HG03342 (cell line): ENCODE measurements around the gene CSNK1D.
A peak's percentile ranks its signal among the peaks of the same experiment; 100 is the strongest.
"Not testable (repeated sequence)": the region's sequence is repeated elsewhere in the genome, so short reads cannot be mapped to it uniquely, and the experiment has no call there.

ENCODE experiments used
- ATAC-seq: cut with Tn5 transposase; IDR thresholded peaks from one replicate; pipeline ENCODE4 v1.9.1; 2021; ENCODE audit warnings: mild to moderate bottlenecking, moderate library complexity; ENCODE audit not compliant: unreplicated experiment

Gene CSNK1D

GRCh38 chr17:82275326-82275725 is 1.8 kb upstream of the CSNK1D start:
- ATAC-seq: no peak

- ATAC-seq: no peak
Measured at GRCh38 chr17:82274134-82275020, 877 bp upstream of the CSNK1D start.

GRCh38 chr17:82272495-82273326 is 789 bp downstream of the CSNK1D start:
- ATAC-seq: peak; percentile 22

- no peak for ATAC-seq
Measured at GRCh38 chr17:82271401-82271800, 2.1 kb downstream of the CSNK1D start.

GRCh38 chr17:82270651-82271050 is 2.8 kb downstream of the CSNK1D start:
- no peak for ATAC-seq

GRCh38 chr17:82269882-82270500 is 3.5 kb downstream of the CSNK1D start:
- no peak for ATAC-seq

- no peak for ATAC-seq
Measured at GRCh38 chr17:82269138-82269881, 4.2 kb downstream of the CSNK1D start.

GRCh38 chr17:82267575-82268379 is 5.7 kb downstream of the CSNK1D start:
- no peak for ATAC-seq

GRCh38 chr17:82266142-82266541 is 7.4 kb downstream of the CSNK1D start:
- no peak for ATAC-seq

- ATAC-seq: no peak
Measured at GRCh38 chr17:82263641-82264040, 9.9 kb downstream of the CSNK1D start.

GRCh38 chr17:82262344-82262743 is 11.2 kb downstream of the CSNK1D start:
- ATAC-seq: no peak

- ATAC-seq: not testable (repeated sequence)
Measured at GRCh38 chr17:82259972-82260961, 13.2 kb downstream of the CSNK1D start.

GRCh38 chr17:82258555-82258954 is 14.9 kb downstream of the CSNK1D start:
- no peak for ATAC-seq

GRCh38 chr17:82257473-82257872 is 16.0 kb downstream of the CSNK1D start:
- ATAC-seq: no peak

GRCh38 chr17:82256242-82256885 is 17.1 kb downstream of the CSNK1D start:
- no peak for ATAC-seq

GRCh38 chr17:82255402-82255972 is 18.0 kb downstream of the CSNK1D start:
- no peak for ATAC-seq

- not testable (repeated sequence) for ATAC-seq
Measured at GRCh38 chr17:82254746-82255145, 18.8 kb downstream of the CSNK1D start.

- not testable (repeated sequence) for ATAC-seq
Measured at GRCh38 chr17:82254096-82254495, 19.4 kb downstream of the CSNK1D start.
